Right lobe of liver (tissue), 6 donors: ENCODE measurements around the gene ASCL2. TPM values are rescaled to one million over a fixed set of nuclear protein-coding genes. Genes with fewer than 3 reads are reported as not detected.
A peak's percentile ranks its signal among the peaks of the same experiment; 100 is the strongest.

Experiments used
- ATAC-seq, 4 donors: fragments of 200-7000 bp; cut with Tn5 transposase; one replicate each; pipeline ENCODE4 v1.9.1; 2020; ENCODE audit warnings: mild to moderate bottlenecking in 4 of 4, moderate library complexity in 4 of 4
- DNase-seq, 3 donors: peaks; one replicate each; pipeline ENCODE4 v3.0.0-alpha.2; 2020
- H3K27ac ChIP-seq, 3 donors: fragments of 200-600 bp; one replicate each; pipeline ENCODE4 v1.8.0; 2022
- H3K27me3 ChIP-seq, 2 donors: fragments of 200-600 bp; one replicate each; pipeline ENCODE4 v1.8.0; 2022
- H3K36me3 ChIP-seq, 4 donors: fragments of 200-600 bp; sonication (generic) in 1 of 4; one replicate each; pipeline versions ENCODE4 v1.5.1 to v1.8.0; 2017 to 2022; ENCODE audit warnings: control low read depth in 1 of 4
- H3K4me1 ChIP-seq, 4 donors: fragments of 200-600 bp; sonication (generic) in 1 of 4; one replicate each; pipeline versions ENCODE4 v1.5.1 to v1.8.0; 2017 to 2022; ENCODE audit warnings: control low read depth in 1 of 4
- H3K4me3 ChIP-seq, 3 donors: fragments of 200-600 bp; one replicate each; pipeline ENCODE4 v1.8.0; 2022
- H3K9me3 ChIP-seq, 4 donors: fragments of 200-600 bp; sonication (generic) in 1 of 4; one replicate each; pipeline versions ENCODE4 v1.5.1 to v1.8.0; 2017 to 2022; ENCODE audit warnings: control low read depth in 1 of 4
- CTCF ChIP-seq, 4 donors: fragments of 200-600 bp in 3 of 4; fragments of 450-650 bp in 1 of 4; IDR thresholded peaks; one replicate each; pipeline versions ENCODE4 v1.5.1 to v1.8.0; 2016 to 2022; ENCODE audit warnings: antibody characterized with exemption in 4 of 4, mild to moderate bottlenecking in 2 of 4
- POLR2A ChIP-seq: fragments of 450-650 bp; IDR thresholded peaks from one replicate; pipeline ENCODE4 v1.6.1; 2017; ENCODE audit warnings: antibody characterized with exemption, mild to moderate bottlenecking
- WGBS: methylation state at CpG from one replicate; pipeline ENCODE4 v1.1.6; 2018; ENCODE audit warnings: low coverage, low lambda C conversion rate; ENCODE audit not compliant: insufficient coverage; ENCODE audit errors: missing lambda C conversion rate; 5-methylcytosine and 5-hydroxymethylcytosine counted together
- intact Hi-C, 2 donors: fragments of 100-400 bp; cut with DNase I; formaldehyde crosslinking; loops; one replicate each; pipeline versions ENCODE4 v1.11.2 to v1.14.1; 2022
- total RNA-seq, 6 experiments: library from RNA; depleted of rRNA in 2 of 6; stranded (reverse); fragments of >200 nt in 2 of 6; fragmentation: NEBNext Ultra II Directional in 3 of 6; extraction: Animal tissue kit (Norgen Biotek cat#: 25700) in 3 of 6; gene quantifications; one replicate each; pipeline versions ENCODE4 v1.1.0 to v1.2.4, GENCODE V29; 2016 to 2023
- donor health status: DM: no; HTN: yes; CAD: no.
- donor health status: DM: no; HTN: no; CAD: no.
- donor health status: DM: no; HTN: no; CAD: no.
- donor health status: DM: no; HTN: yes; CAD: no.
- donor health status: DM: no; HTN: yes; CAD: no.

ASCL2 gene
- total RNA-seq, 6 experiments from 2014 or later = 0.42 to 0.81 (median 0.64) TPM

GRCh38 chr11:2263724-2264360, 6.5 kb downstream of the ASCL2 start:
- no peak overlapping the region for H3K27ac ChIP-seq
- intact Hi-C loops = no loop called here
- no peaks in the 10 kb centered on the region for H3K36me3 ChIP-seq
- TF ChIP-seq CTCF (IDR thresholded peaks at IDR 0.05) (no peak), POLR2A (no peak)
- H3K27me3 ChIP-seq = no peaks in the 10 kb centered on the region
- no peaks in the 10 kb centered on the region for H3K4me1 ChIP-seq
- no peak overlapping the region for H3K4me3 ChIP-seq
- peak in 1 of 3 donors; percentile 33 for DNase-seq
- WGBS = 85% methylated on average over 5 of the region's 13 CpGs
- H3K9me3 ChIP-seq = no peaks in the 10 kb centered on the region
- ATAC-seq = no peak

- no peak for DNase-seq
- TF ChIP-seq CTCF (IDR thresholded peaks at IDR 0.05) (no peak), POLR2A (no peak)
Measured at GRCh38 chr11:2263071-2263565, 7.3 kb downstream of the ASCL2 start.

GRCh38 chr11:2262301-2263070, 7.9 kb downstream of the ASCL2 start:
- H3K27ac ChIP-seq = no peak overlapping the region
- WGBS = 85% methylated on average over 9 of the region's 18 CpGs

More at GRCh38 chr11:2263071-2263565, 7.3 kb downstream of the ASCL2 start:
- intact Hi-C loops = no loop called here
- H3K9me3 ChIP-seq = no peaks in the 10 kb centered on the region
- H3K36me3 ChIP-seq = no peaks in the 10 kb centered on the region
- H3K4me1 ChIP-seq = no peaks in the 10 kb centered on the region
- no peak for ATAC-seq
- H3K27me3 ChIP-seq = no peaks in the 10 kb centered on the region
- H3K27ac ChIP-seq = no peak overlapping the region
- H3K4me3 ChIP-seq = no peak overlapping the region
- WGBS = no CpG with 5 or more reads among the region's 10 CpGs

More at GRCh38 chr11:2262301-2263070, 7.9 kb downstream of the ASCL2 start:
- Histone ChIP-seq H3K27me3 (no peaks in the 10 kb centered on the region), H3K4me3 (no peak overlapping the region), H3K9me3 (no peaks in the 10 kb centered on the region), H3K4me1 (no peaks in the 10 kb centered on the region), H3K36me3 (no peaks in the 10 kb centered on the region)
- no peak for DNase-seq
- ATAC-seq = no peak
- TF ChIP-seq POLR2A = no peak
- no peak for TF ChIP-seq CTCF (IDR thresholded peaks at IDR 0.05)
- intact Hi-C loops = no loop called here
